ENCODE measurements around the gene ZNF839. TPM values are rescaled to one million over a fixed set of nuclear protein-coding genes. Genes with fewer than 3 reads are reported as not detected.

ZNF839 gene
- total and polyA plus RNA-seq, 2 donors (not counting 1 experiment from before 2014, with no cell fraction given), result 6.6 to 8.8 TPM

GRCh38 chr14:102359341-102359740, 39.8 kb downstream of the ZNF839 start:
- no peak overlapping the region for H3K4me2 ChIP-seq (ENCODE audit: extremely low read depth, insufficient read depth, low read length)
- H2AFZ ChIP-seq (ENCODE audit: low read length), result no peak overlapping the region
- peaks cover 5% of the 10 kb centered on the region for H3K36me3 ChIP-seq (ENCODE audit: control insufficient read depth, insufficient read depth, low read length)
- no peak overlapping the region for H3K4me3 ChIP-seq (replicated peaks in 1 of 4; ENCODE audit: control extremely low read depth in 1 of 4, insufficient read depth in 1 of 4, low read depth in 3 of 4, low read length in 4 of 4)
- H3K27me3 ChIP-seq (ENCODE audit: control insufficient read depth, insufficient read depth, low read length), result no peaks in the 10 kb centered on the region
- peaks cover 16% of the 10 kb centered on the region for H3K79me2 ChIP-seq (ENCODE audit: control insufficient read depth, insufficient read depth, low read length)
- no peaks in the 10 kb centered on the region for H4K20me1 ChIP-seq (ENCODE audit: control insufficient read depth, extremely low read depth, insufficient read depth, low read length)
- TF ChIP-seq EZH2 (IDR thresholded peaks at IDR 0.05; ENCODE audit: low read length, missing control alignments), result no peak
- TF ChIP-seq CTCF (conservative IDR thresholded peaks at IDR 0.05 in 1 of 2, IDR thresholded peaks at IDR 0.05 in 1 of 2; ENCODE audit: low read depth in 1 of 2, low read length in 2 of 2), result no peak
- no peak overlapping the region for H3K9ac ChIP-seq (ENCODE audit: insufficient read depth, low read length)
- no peak for DNase-seq (ENCODE audit: low read depth in 2 of 2)
- no peaks in the 10 kb centered on the region for H3K9me3 ChIP-seq (ENCODE audit: control insufficient read depth, insufficient read depth, low read depth, low read length)
- peaks cover 9% of the 10 kb centered on the region for H3K4me1 ChIP-seq (ENCODE audit: control insufficient read depth, extremely low read depth, insufficient read depth, low read length)
- H3K27ac ChIP-seq (ENCODE audit: insufficient read depth, low read length), result no peak overlapping the region

GRCh38 chr14:102360388-102360787, 40.8 kb downstream of the ZNF839 start:
- Histone ChIP-seq H4K20me1 (ENCODE audit: control insufficient read depth, extremely low read depth, insufficient read depth, low read length) (no peaks in the 10 kb centered on the region), H3K4me2 (ENCODE audit: extremely low read depth, insufficient read depth, low read length) (no peak overlapping the region), H3K4me1 (ENCODE audit: control insufficient read depth, extremely low read depth, insufficient read depth, low read length) (peaks cover 9% of the 10 kb centered on the region), H2AFZ (ENCODE audit: low read length) (no peak overlapping the region), H3K79me2 (ENCODE audit: control insufficient read depth, insufficient read depth, low read length) (peaks cover 23% of the 10 kb centered on the region), H3K27ac (ENCODE audit: insufficient read depth, low read length) (no peak overlapping the region), H3K9me3 (ENCODE audit: control insufficient read depth, insufficient read depth, low read depth, low read length) (no peaks in the 10 kb centered on the region), H3K9ac (ENCODE audit: insufficient read depth, low read length) (no peak overlapping the region), H3K36me3 (ENCODE audit: control insufficient read depth, insufficient read depth, low read length) (peaks cover 4% of the 10 kb centered on the region), H3K4me3 (replicated peaks in 1 of 4; ENCODE audit: control extremely low read depth in 1 of 4, insufficient read depth in 1 of 4, low read depth in 3 of 4, low read length in 4 of 4) (no peak overlapping the region), H3K27me3 (ENCODE audit: control insufficient read depth, insufficient read depth, low read length) (no peaks in the 10 kb centered on the region)
- no peak for DNase-seq (ENCODE audit: low read depth in 2 of 2)
- TF ChIP-seq CTCF (conservative IDR thresholded peaks at IDR 0.05 in 1 of 2, IDR thresholded peaks at IDR 0.05 in 1 of 2; ENCODE audit: low read depth in 1 of 2, low read length in 2 of 2) (no peak), EZH2 (IDR thresholded peaks at IDR 0.05; ENCODE audit: low read length, missing control alignments) (no peak)

GRCh38 chr14:102362084-102362483, 42.5 kb downstream of the ZNF839 start:
- peak overlapping the region; percentile 96 for H3K4me2 ChIP-seq (ENCODE audit: extremely low read depth, insufficient read depth, low read length)
- no peaks in the 10 kb centered on the region for H3K9me3 ChIP-seq (ENCODE audit: control insufficient read depth, insufficient read depth, low read depth, low read length)
- TF ChIP-seq EZH2 (IDR thresholded peaks at IDR 0.05; ENCODE audit: low read length, missing control alignments), result no peak
- TF ChIP-seq CTCF (conservative IDR thresholded peaks at IDR 0.05 in 1 of 2, IDR thresholded peaks at IDR 0.05 in 1 of 2; ENCODE audit: low read depth in 1 of 2, low read length in 2 of 2), result no peak
- H3K27me3 ChIP-seq (ENCODE audit: control insufficient read depth, insufficient read depth, low read length), result no peaks in the 10 kb centered on the region
- H2AFZ ChIP-seq (ENCODE audit: low read length), result peak overlapping the region; percentile 89
- DNase-seq (ENCODE audit: low read depth in 2 of 2), result peak; percentile 13 to 54
- H3K79me2 ChIP-seq (ENCODE audit: control insufficient read depth, insufficient read depth, low read length), result peaks cover 32% of the 10 kb centered on the region
- peaks cover 3% of the 10 kb centered on the region for H3K36me3 ChIP-seq (ENCODE audit: control insufficient read depth, insufficient read depth, low read length)
- no peaks in the 10 kb centered on the region for H4K20me1 ChIP-seq (ENCODE audit: control insufficient read depth, extremely low read depth, insufficient read depth, low read length)
- peaks cover 9% of the 10 kb centered on the region for H3K4me1 ChIP-seq (ENCODE audit: control insufficient read depth, extremely low read depth, insufficient read depth, low read length)
- peak overlapping the region; percentile 94 for H3K9ac ChIP-seq (ENCODE audit: insufficient read depth, low read length)
- H3K27ac ChIP-seq (ENCODE audit: insufficient read depth, low read length), result peak overlapping the region; percentile 97
- H3K4me3 ChIP-seq (replicated peaks in 1 of 4; ENCODE audit: control extremely low read depth in 1 of 4, insufficient read depth in 1 of 4, low read depth in 3 of 4, low read length in 4 of 4), result peak overlapping the region; percentile 88 to 98 (median 93)
